NCI-H524 (cell line): Measurements from ENCODE around the gene NTRK2.
A peak's percentile ranks its signal among the peaks of the same experiment; 100 is the strongest.

Experiments
- DNase-seq, 2 experiments: peaks; one replicate each; lab custom pipeline; 2025; lab: John Stamatoyannopoulos, UW

The NTRK2 gene

GRCh38 chr9:84974855-84975254 is 305.3 kb downstream of the NTRK2 start:
- no peak for DNase-seq

GRCh38 chr9:84975926-84976325 is 306.4 kb downstream of the NTRK2 start:
- no peak for DNase-seq

DNA sequence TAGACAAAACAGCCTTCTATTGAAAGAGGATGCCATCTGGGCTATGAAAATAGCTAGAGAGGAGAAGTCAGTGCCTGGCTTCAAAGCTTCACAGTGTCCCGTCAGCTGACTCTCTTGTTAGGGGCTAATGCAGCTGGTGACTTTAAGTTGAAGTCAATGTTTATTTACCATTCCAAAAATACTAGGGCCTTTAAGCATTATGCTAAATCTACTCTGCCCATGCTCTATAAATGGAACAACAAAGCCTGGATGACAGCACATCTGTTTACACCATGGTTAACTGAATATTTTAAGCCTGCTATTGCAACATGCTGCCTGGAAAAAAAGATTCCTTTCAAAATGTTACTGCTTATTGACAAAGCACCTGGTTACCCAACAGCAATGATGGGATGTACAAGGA is 309.1 kb downstream of the NTRK2 start:
- DNase-seq, result no peak

DNA sequence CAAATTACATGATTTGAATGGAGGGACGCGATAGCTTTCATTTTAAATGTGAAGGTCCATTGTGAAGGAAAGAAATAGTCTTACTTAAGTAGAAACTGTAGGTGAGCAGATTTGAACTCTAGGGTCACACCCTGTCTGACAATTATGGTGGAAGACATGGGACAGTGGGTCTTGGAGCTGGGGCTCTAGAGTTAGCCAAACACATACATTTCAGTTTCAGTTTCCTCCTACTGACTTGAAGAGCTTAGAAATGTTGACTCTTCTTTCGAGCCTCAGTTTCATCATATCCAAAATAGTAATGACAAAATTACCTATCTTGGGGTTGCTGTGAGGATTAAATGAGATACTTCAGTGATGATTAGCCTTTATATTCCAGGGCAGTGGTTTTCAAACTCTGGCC is 314.2 kb downstream of the NTRK2 start:
- DNase-seq, result no peak

GRCh38 chr9:84988621-84989020 is 319.1 kb downstream of the NTRK2 start:
- DNase-seq, result no peak

GRCh38 chr9:84990416-84990815 is 320.9 kb downstream of the NTRK2 start:
- no peak for DNase-seq

DNA sequence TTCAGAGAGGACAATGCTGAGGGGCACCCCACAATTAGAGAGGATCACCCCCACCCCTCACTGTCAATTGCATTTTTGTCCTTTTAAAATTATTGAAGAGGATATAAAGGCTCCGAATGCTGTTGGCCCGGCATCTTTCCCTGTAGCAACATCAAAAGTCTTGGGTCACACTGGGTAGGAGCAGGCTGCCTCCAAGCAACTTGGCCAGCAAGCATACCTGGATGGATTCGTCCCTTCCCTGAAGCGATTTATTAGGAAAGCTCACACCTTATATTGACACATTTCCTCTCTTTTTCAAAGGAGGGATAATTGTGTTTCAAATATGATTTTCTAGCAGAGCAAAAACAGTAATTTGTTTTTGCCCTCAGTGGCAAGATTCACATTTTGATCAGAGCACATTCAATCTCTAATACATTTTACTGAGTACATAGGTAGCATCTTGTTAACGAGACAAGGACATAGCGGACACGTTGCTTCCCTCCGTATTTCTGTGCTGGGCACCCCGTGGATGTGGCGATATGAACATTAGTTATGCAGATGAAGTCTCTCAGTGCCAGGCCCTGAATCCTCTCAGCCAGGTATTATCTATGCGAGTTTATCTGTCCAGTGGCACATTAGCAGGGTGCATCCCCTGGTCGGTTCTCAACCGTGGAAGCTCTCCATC is 321.5 kb downstream of the NTRK2 start:
- DNase-seq, result no peak

GRCh38 chr9:84991514-84991870 is 322.0 kb downstream of the NTRK2 start:
- no peak for DNase-seq

GRCh38 chr9:84992381-84992780 is 322.9 kb downstream of the NTRK2 start:
- DNase-seq, result no peak

DNA sequence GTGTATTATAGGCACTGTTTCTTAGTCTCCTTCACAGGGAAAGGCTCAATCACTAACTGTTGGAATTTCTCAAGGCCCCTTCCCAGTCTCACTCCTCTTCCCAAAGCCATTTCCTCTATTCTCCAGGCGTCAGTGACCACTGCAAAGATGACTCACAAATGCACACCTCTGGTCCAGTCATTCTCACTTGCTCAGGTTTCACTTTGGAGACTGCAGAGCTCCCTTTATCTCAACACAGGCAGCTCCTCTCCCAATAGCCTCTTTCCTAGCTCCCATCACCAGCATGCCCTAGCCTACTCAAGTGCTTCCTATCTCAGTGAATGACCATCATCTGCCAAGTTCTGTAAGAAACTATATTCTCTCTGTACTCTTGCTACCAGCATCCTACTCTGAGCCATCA is 323.6 kb downstream of the NTRK2 start:
- DNase-seq, result no peak

GRCh38 chr9:84996029-84996428 is 326.5 kb downstream of the NTRK2 start:
- no peak for DNase-seq

GRCh38 chr9:84996716-84997115 is 327.2 kb downstream of the NTRK2 start:
- no peak for DNase-seq

DNA sequence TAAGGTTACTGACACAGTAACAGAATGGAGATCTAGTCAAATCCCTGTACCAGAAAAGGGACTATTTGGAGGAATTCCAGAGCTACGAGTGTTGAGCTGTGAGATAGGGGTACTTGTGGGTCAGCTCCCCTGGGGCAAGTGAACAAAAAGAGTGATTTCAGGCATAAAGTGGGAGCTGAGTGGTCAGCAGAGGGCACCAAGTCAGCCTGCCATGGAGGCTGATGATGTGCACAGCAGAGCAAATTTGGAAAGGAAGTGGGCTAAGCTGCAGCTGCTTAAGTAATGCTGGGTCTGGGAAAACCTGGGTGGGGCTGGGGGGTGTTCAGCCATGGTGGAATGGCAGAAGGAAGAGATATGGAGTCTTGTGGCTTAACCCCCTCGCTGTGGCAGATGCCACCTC is 327.9 kb downstream of the NTRK2 start:
- no peak for DNase-seq

DNA sequence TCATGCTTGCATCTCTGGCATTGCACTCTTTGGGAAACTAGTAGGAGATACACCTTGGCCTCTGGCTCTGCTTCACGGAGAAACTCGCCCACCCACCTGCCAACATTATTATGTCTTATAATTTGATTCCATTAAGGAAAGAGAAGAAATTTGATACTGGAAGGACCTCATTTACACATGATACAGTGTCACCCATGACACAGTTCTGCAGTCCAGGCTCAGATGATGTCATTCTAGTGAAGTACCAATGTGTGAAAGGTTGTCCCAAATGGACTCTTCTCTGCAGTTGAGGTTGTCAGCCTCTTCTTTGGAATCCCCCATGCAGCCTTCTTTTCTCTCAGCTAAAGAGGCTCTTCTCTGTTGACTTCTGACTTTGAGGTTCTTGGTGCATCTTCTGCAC is 329.1 kb downstream of the NTRK2 start:
- no peak for DNase-seq

DNA sequence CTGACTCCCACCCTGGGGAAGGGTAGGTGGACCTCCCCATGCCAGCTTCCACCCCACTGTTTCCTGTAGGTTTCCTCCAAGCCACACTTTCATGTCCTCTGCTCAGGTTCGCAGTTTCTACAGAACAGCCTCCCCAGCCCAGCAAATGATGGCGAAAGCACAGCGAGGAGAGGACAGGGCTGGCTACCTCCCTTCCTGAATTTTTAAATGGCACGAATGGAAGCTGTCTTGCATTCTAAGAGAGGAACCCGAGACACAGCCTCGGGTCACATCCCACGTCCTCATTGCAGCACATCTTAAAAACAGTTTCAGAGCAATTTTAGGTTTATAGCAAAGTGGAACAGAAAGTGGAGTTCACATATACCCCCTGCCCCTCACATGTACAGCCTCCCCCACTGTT is 330.3 kb downstream of the NTRK2 start:
- no peak for DNase-seq

DNA sequence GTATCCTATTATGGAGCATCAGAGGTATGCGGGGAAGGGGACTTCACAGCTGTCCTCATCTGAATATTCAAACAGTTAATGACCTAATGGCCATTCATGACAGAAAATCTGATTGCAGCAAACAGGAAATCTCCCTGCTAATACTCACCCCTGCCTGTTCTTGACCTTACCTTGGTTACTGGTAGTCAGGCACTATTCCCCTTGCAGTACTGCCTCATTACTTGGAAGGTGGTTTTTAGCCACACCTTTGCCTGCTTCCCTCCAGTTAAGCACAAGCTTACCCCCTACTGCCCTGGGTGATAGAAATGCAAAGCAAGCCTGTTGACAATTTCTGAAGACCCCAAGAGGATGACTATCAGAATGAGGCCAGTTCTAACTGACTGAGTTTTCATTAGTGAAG is 332.4 kb downstream of the NTRK2 start:
- no peak for DNase-seq

DNA sequence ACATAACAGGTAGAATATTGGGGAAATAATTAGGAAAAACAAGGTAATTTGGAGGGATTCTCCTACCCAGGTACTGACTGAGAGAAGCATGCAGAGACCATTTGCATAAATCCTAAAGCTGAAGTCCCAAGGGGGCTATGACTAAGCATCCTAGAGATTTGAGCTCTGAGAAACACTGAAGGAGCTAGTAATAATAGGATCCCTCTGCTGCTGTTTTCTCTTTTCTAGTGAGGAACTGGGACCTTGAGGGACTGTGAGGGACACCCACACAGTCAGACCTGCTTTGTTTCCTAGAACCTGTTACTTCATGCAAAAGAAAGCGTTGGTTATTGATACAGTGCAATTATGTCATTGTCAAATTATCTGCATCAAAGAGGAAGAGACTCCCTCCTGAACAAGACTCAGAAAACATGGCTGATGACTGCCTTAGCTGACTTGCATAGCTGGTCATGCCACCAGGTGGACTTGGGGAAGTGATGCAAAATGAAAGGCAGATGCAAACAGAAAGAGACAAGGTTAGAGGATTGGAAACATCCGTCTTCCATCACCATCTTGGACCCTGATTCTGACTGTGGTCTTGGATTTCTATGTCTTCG is 335.4 kb downstream of the NTRK2 start:
- DNase-seq, result peak in 1 of 2 experiments; percentile 40

GRCh38 chr9:85007748-85008147 is 338.2 kb downstream of the NTRK2 start:
- no peak for DNase-seq

GRCh38 chr9:85008215-85008614 is 338.7 kb downstream of the NTRK2 start:
- DNase-seq, result no peak

- no peak for DNase-seq
Measured at GRCh38 chr9:85009251-85009650, 339.7 kb downstream of the NTRK2 start.

- DNase-seq, result no peak
Measured at GRCh38 chr9:85013703-85014102, 344.2 kb downstream of the NTRK2 start.

DNA sequence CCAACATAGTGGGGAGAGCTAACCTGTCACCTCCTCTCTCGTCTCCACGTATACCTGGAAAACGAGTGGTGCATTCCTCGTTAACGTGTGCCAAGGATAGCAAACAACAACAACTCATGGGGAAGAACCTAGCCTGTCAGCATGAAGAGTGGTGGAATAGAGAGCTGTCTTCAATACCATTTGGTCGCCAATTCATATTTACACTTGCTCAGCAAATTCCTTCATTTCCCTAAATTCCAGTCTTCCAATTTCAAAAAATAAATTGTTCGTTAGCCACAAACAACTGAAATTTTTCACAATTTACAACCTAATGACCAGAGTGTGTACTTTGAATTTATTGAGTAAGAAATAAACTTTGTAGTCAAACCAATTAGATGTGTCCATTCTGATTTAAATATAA is 344.8 kb downstream of the NTRK2 start:
- DNase-seq, result no peak

DNA sequence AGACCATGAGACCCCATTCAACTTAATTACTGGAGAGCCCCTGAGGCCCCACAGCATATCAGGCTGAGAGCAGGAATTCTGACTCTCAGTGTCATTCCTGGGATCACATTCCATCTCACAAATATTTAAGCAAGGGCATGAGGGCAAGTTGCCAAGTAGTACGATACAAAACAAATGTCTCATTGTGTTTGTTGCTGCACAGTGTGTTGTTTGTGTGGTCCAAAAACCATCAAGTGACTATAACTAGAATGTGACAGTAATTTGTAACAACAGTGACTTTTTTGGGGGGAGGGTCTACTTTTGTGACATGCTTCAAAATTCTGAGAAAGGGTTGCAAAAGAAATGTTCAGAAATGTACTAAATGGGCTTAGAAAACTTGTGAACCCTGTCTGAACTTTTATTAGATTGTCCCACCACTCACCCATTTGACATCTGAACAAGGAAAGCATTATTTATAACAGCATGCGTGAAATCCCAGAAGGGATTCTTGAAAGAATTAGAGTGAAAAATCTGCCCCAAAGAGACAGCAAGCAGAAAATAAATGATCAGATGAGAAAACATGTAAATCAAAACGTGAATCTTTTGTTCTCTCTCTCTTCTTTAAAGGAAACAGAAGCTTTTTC is 347.0 kb downstream of the NTRK2 start:
- DNase-seq, result no peak

DNA sequence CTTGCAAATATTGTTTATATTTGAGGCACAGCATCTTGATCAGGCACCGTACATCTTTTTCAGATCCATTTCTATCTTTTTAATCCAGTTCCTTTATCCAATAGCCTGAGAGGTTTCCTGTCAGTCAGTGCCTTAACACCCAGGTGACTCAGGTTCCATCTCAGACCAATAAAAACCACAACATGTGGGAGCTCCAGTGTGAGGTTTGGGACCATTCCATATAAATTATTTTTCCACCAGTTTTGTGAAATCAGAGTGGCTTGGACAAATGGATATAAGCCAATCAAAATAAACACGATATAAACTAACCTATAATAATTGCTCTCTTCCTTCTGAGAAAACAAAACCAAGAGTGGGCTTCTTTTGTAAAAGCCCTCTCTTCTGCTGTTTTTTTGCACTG is 351.3 kb downstream of the NTRK2 start:
- DNase-seq, result no peak
